GM10847 (cell line): ENCODE data around the gene HOXA5.

ENCODE experiments used
- POLR2A ChIP-seq: IDR thresholded peaks from 2 replicates; pipeline ENCODE4 v1.6.1; 2011; ENCODE audit not compliant: insufficient read length; ENCODE audit errors: extremely low read depth

HOXA5 gene

DNA sequence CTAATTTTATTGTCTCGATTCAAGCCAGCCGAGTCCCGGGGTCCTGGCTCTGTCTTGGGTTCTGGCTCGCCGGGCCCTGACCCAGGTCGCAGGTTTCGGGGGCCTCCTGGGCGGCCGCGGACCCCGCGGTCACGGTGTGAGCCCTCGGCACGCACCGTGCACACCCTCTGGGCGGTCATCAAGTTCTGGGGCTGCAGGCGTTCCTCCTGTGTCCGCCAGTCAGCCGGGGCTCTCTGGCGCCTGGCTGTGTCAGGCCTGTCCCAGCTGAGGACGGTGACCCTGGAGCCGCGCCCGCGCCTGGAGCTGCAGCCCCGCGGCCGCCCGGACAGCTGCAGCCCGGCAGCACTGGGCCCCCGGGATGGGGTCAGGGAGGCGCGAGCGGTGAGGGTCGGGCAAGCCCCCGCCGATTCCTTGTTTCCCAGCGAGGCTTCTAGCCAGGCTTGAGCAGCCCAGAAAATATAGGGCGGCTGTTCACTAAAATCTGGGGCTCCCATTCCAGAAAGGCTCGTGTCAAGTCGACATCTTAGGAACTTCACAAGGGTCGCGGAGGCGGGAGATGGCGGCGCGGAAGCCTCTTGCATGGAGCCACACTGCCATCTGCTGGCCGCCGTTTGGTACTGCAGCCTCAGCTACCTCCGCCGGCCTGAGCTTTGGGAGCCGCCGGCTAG lies 17.2 kb upstream of the HOXA5 start:
- no peak for TF ChIP-seq POLR2A

DNA sequence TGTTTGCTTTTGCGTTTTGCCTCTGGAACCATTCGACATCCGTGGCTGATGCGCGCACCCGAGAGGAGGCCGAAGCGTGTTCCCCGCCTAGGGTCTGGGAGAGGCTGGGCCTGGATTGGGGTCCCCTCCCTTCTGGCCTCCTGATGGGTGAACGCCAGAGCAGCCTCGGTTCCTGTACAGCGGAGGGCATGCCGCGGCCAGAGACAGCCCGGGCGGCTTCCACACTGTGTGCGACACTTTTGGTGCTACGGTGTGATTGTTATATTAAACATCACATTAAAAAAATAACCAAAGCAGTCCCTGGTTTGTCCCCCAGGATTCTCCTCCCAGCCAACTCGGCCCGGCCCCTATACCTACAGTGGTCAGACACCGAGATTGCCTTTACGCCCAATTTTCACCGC lies 16.7 kb upstream of the HOXA5 start:
- no peak for TF ChIP-seq POLR2A

DNA sequence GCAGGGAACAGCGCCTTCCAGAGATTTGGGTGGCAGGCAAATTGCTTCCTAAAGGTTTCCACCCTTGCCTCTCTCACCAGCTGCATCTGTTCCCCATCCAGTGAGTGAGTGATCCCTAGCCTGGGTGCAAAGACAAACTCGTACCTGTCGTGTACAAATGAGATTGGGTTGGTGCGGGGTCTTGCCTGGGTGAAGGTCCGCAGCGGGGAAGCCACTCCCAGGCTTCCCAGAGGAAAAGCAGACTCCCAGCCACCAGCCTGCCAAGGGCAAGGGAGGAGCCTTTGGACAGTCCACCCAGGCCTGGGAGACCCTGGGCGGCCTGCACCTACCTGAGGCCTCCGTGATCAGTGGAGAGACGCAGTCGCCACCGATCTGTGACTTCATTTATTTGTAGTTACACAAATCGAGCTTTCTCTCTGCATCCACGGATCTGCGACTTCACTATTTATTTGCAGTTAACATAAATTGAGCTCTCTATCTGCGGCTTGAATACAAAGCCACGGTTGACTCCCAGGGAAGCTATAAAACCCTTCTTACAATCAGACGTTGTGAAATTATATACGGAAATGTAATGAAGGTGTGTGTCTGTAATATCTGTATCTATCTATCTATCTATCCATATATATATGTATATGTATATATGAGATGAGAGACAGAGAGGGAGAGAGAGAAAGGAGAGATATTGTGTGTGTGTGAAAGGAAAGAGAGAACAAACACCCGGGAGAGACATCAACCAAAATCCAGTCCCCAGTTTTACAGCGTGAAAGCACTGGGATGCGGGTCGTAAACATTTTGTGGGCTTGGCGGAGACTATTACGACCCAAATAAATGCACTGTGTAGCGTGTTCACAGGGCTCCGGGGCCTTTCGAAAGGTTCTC lies 16.0 kb upstream of the HOXA5 start:
- no peak for TF ChIP-seq POLR2A

DNA sequence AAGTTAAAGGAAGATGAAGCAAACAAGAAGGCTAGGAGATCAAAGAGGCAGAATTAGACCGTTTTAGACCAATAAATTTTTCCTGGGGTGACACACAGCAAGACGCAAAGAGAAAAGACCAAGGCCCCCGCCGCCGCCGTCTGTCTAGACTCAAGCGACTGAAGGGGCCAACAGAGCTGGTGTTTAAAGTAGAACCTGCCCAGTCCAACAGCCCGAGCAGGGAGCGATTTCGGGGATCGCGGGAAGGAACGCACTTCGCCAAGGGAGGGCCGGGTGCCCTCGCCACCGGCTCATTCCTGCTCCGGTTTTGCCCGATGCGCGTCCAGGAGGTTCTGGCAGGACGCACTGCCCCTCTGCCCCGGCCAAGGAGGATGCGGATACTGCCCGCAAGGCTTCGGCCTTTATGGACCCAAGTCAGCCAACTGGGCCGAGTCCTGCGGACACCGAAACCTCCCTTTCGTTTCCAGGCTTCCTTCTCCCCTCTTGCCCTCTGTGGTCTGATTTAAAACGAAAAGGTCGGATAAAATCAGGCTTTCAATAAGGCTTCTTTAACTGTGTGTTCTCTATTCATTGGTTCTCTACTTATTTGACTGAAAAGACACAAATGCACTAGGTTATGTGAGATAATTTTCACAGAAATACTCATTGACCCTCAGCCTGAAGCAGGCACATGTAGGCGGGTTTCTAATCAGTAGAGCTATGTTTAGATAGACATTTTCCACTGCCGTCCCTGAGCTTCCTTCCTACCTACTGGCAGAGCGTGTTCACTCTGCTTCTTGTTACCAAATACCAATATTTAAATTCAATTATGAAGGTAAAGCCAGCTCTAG lies 15.2 kb upstream of the HOXA5 start:
- no peak for TF ChIP-seq POLR2A

DNA sequence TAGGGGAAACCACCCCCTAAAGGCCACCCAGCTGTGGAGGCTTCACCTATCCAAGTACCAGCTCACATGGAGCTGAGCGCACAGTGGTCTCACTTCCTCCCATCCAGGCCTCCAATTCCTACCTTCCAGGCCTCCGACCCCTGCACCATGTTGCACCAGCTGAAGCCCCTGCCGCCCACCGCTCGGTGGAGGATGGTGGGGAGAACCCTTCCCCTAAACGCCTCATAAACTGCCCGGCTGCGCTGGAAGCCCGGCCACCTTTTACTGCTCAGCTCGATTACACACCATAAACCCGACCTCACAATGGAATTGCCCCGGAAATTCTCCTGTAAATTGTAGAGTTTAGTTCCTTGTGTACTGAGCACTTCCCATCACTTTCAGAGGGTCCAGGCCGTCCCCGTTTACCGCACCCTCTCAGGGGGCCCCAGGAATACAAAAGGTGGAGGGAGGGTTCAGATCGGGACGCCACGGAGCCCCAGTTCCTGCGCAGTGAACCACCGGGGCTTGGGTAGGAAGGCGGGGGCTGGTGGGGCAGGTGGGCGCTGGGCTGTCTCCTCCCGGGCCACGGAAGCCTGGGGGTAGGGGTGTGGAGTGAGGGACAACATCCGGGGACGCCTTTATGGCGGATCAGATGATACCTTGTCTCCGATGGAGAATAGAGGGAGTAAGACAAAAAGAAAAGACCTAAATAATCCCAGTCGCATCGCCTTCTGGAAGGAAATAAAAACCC lies 14.4 kb upstream of the HOXA5 start:
- no peak for TF ChIP-seq POLR2A

DNA sequence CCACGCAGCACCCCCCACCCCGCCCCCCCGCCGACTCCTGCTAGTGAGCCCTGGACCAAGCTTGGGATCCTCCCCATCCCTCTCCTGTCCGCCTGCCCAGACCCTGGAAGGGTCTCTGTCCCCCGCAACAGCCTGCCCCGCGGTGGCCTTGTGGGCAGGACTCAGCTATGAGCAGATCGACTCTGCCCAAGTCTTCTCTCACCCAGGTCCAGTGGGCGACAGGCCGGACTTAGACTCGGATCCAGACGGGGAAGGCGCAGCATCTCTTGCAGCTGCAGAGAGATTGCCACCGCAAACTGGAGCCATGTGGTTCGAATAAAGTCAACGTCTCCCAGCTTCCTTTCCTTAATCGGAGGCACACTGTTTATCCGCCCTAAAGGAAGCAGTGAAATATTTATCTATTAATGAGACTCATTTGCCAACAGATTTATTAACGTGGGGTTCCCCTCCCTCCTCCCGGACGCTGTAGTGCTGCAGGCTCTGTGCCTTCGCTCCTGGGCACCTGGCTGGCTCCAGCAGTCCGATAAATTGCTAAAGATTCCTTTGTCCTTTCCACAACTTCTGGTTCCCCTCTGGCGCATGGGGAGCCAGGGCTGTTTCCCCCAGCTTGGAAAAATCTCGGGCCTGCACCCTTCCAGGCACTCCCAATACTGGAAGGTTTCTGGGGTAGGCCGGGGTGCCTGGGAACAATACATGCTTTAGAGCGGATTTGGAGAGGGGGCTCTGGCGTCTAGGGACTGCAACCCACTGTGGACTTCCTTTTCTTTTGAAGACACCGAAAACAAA lies 13.6 kb upstream of the HOXA5 start:
- no peak for TF ChIP-seq POLR2A

DNA sequence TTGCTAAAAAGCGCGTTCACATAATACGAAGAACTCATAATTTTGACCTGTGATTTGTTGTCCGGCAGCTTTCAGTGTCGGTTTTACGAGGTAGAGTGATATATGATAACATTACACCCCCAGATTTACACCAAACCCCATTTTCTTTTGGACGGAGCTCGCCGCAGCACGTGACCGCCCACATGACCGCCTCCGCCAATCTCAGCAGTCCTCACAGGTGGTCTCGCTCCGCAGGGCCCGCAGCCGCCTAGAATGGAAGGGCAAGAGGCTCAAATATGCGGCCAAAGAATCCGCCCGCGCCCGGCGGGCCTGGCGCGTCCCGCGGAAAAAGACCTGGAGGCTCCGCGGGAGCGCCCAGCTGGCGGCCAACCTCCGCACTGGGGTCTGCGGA lies 13.0 kb upstream of the HOXA5 start, which contains the start of gene HOXA7:
Gene HOXA7 (minus strand): TSS at position 168 of the 391 bp plus-strand sequence. CDS start 130 bp downstream, at position 38.
- TF ChIP-seq POLR2A = no peak

DNA sequence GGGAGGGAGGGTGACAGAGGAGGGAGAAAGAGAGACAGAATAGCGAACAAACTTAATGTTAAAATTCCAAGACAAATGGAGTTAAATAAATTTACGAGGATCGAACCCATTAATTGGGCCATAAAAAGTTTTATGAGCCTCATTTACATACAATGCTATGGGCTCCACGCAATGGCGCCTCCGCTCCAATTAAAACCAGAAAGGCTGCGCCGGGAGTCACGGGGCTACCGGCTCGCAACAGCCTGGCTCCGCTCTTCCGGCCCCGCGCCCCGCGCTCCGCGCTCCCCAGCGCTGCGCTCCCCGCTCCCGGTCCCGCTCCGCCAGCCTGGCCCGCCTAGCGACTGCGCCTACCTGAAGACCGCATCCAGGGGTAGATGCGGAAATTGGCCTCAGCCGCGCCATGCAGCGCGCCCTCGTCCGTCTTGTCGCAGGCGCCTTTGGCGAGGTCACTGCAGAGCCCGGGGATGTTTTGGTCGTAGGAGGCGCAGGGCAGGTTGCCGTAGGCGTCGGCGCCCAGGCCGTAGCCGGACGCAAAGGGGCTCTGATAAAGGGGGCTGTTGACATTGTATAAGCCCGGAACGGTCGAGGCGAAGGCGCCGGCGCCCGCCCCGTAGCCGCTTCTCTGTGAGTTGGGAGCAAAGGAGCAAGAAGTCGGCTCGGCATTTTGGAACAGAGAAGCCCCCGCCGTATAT lies 12.5 kb upstream of the HOXA5 start:
- no peak for TF ChIP-seq POLR2A

DNA sequence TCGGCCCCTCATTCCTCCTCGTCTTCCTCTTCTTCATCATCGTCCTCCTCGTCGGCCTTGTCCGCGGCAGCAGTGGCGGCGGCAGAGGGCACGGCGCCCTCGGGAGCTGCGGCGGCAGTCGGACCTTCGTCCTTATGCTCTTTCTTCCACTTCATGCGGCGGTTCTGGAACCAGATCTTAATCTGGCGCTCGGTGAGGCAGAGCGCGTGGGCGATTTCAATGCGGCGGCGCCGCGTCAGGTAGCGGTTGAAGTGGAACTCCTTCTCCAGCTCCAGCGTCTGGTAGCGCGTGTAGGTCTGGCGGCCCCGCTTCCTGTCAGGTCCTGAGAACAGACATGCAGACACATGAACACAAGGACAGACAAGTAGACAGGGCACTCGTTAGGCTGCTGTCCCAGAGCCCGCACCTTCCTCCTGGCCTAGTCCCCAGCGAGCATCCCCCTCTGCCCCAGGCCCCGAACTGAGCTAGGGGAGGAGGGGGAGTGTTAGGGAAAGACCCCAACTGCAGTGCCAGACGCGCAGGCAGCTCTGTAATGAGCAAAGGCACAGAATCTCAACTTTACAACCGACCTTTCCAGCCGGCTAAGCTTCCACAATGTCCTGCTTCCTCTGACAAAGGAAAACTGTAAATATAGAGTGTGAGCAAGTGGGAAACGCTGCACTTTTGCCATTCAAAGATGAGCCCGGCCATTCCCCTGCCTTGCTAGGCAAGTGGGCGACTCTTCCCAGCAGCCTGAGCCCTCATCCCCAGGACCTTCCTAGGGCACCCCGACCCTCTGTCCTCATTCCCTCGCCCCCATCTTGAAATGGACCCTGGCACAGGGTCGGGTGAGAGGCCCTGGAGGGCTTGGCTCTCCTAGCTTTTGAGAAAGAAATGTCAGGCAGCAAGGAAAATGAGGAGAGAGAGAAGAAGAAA lies 11.7 kb upstream of the HOXA5 start:
- no peak for TF ChIP-seq POLR2A

DNA sequence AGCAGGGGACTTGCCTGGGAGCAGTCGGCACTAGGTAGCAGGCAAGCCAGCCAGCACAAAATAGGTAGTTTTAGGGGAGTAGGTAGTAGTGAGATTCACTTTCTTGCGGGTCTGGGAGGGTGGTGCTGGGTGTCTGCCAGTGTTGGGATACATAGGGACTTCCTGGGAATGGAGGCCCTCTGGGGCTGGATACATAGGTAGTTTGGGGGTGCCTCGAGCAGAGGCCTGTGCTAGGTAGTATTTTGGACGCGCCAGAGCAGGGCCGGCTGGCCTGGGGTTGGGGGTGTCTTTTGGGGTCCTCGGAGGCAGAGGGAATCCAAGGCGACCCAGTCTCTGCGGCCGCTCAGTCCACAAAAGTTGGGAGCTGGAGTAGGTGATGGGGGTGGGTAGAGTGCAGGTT lies 10.9 kb upstream of the HOXA5 start:
- no peak for TF ChIP-seq POLR2A

DNA sequence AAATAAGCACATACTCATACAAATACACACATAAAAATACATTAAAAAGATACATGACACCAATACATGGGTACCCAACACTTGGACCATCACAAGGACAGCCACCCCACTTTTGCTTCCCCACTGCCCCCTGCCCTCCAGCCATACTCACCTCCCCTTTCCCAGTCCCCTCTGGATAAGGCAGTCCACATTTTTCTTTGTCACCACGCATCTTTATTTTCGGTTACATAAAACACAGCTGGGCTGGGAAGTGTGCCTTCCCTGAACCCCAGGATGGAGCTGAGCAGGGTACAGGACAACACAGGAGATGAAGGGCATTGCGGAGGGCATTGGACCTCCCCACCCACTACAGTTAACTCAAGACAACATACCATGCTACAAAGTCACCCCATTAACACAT lies 10.0 kb upstream of the HOXA5 start:
- no peak for TF ChIP-seq POLR2A

DNA sequence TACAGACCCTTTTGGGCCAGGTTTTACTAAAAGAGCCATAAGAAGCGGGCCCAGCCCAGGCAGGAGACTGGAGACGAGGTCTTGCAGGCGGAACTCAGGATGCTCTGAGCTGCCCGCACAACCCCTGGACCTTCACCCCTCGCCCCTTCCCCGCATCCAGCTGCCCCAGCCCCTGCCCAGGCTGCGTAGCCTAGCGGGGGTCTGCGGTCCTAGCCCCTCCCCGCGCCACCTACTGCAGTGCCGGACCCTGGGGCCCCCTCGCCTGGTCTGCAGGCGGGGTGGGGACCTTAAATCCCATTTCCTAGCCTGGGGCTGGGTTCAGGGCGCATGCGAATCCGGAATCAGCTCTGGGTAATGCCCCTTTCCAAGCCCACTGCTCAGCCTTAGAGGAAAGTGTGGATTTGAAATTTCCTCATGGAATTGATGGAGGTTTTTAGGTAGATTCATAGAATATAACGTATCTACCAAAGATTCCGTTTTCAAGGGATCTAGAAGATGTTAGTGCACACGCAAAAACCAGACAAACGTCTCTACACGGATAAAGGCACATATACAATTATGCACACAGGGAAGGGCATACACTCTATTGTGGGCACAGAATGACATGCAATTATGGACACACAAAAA lies 9.4 kb upstream of the HOXA5 start:
- TF ChIP-seq POLR2A = no peak
